B cell (primary cell): ENCODE measurements around the gene LARGE1. TPM values are rescaled to one million over a fixed set of nuclear protein-coding genes. Genes with fewer than 3 reads are reported as not detected.

ENCODE experiments used
- ATAC-seq: fragments of 200-7000 bp; cut with Tn5 transposase; one replicate; pipeline ENCODE4 v1.10.0; 2021; ENCODE audit warnings: low read depth, mild to moderate bottlenecking, moderate number of reproducible peaks, moderate library complexity
- CTCF ChIA-PET: fragments of 350-600 bp; sonication (Branson Sonifier 250); formaldehyde crosslinking; loops from one replicate; lab custom pipeline; 2021; ENCODE audit warnings: antibody characterized with exemption, inconsistent platforms; lab: Charles Lee
- POLR2A ChIA-PET: fragments of 350-600 bp; sonication (Branson Sonifier 250); formaldehyde crosslinking; loops from one replicate; lab custom pipeline; 2021; ENCODE audit warnings: antibody characterized with exemption; lab: Charles Lee
- DNase-seq: peaks from one replicate; pipeline ENCODE4 v3.0.0; 2013
- H2AFZ ChIP-seq: 2 replicates; pipeline ENCODE4 v1.6.1; 2012; ENCODE audit warnings: mild to moderate bottlenecking, low read depth, low read length; ENCODE audit not compliant: insufficient read depth, poor library complexity, severe bottlenecking
- H3K27ac ChIP-seq, 2 donors: 1 replicate in 1 of 2; 2 replicates in 1 of 2; pipeline ENCODE4 v1.5.1; 2012 to 2013; ENCODE audit warnings: low read length in 2 of 2, mild to moderate bottlenecking in 2 of 2, moderate library complexity in 1 of 2
- H3K27me3 ChIP-seq, 4 experiments: fragments of 200-600 bp in 1 of 4; sonication (generic) in 1 of 4; replicated peaks in 1 of 4; 1 replicate in 2 of 4; 2 replicates in 2 of 4; pipeline versions ENCODE4 v1.6.1 to v1.7.0; 2013 to 2016; ENCODE audit warnings: low read length in 3 of 4, mild to moderate bottlenecking in 2 of 4, mixed read lengths in 1 of 4, moderate library complexity in 1 of 4; ENCODE audit not compliant: insufficient read depth in 4 of 4, control insufficient read depth in 3 of 4; ENCODE audit errors: control extremely low read depth in 1 of 4
- H3K36me3 ChIP-seq, 2 experiments: replicated peaks in 1 of 2; 1 replicate in 1 of 2; 2 replicates in 1 of 2; pipeline versions ENCODE4 v1.6.1 to v1.7.1; 2013; ENCODE audit warnings: low read length in 1 of 2; ENCODE audit not compliant: insufficient read depth in 2 of 2, control insufficient read depth in 1 of 2; ENCODE audit errors: control extremely low read depth in 1 of 2, extremely low read depth in 1 of 2
- H3K4me1 ChIP-seq, 2 donors: fragments of 200-600 bp in 1 of 2; sonication (generic) in 1 of 2; 1 replicate in 1 of 2; 2 replicates in 1 of 2; pipeline versions ENCODE4 v1.5.1 to v1.6.1; 2013 to 2017; ENCODE audit warnings: low read length in 2 of 2; ENCODE audit not compliant: control insufficient read depth in 2 of 2, insufficient read depth in 2 of 2
- H3K4me2 ChIP-seq: replicated peaks from 2 replicates; pipeline ENCODE3; 2012; ENCODE audit warnings: mild to moderate bottlenecking, low read depth, low read length; ENCODE audit not compliant: poor library complexity, severe bottlenecking
- H3K4me3 ChIP-seq, 5 experiments: fragments of 200-600 bp in 1 of 5; sonication (generic) in 1 of 5; 1 replicate in 3 of 5; 2 replicates in 2 of 5; pipeline versions ENCODE4 v1.5.1 to v1.7.0; 2011 to 2016; ENCODE audit warnings: low read length in 4 of 5, mild to moderate bottlenecking in 4 of 5, low read depth in 2 of 5, control low read depth in 1 of 5, moderate library complexity in 1 of 5; ENCODE audit not compliant: insufficient read depth in 1 of 5; ENCODE audit errors: control extremely low read depth in 1 of 5, extremely low read depth in 1 of 5
- H3K79me2 ChIP-seq: fragments of 200-600 bp; sonication (generic); one replicate; pipeline ENCODE4 v1.6.0; 2016; ENCODE audit warnings: low read length; ENCODE audit not compliant: control insufficient read depth, insufficient read depth
- H3K9ac ChIP-seq: fragments of 200-600 bp; sonication (generic); 2 replicates; pipeline ENCODE4 v1.6.1; 2017; ENCODE audit warnings: mild to moderate bottlenecking, low read length, moderate library complexity
- H3K9me3 ChIP-seq, 3 donors: one replicate each; pipeline versions ENCODE4 v1.6.1 to v1.7.1; 2013; ENCODE audit warnings: low read length in 2 of 3; ENCODE audit not compliant: control insufficient read depth in 2 of 3, insufficient read depth in 1 of 3; ENCODE audit errors: control extremely low read depth in 1 of 3
- H4K20me1 ChIP-seq: 2 replicates; pipeline ENCODE4 v1.6.0; 2012; ENCODE audit warnings: mild to moderate bottlenecking, low read length; ENCODE audit not compliant: insufficient read depth, control insufficient read depth, poor library complexity, severe bottlenecking
- H3K27ac Mint-ChIP-seq: one replicate; pipeline ENCODE4 v1.8.0; 2021; ENCODE audit warnings: mixed read lengths
- H3K27me3 Mint-ChIP-seq: one replicate; pipeline ENCODE4 v1.8.0; 2021; ENCODE audit warnings: mixed read lengths
- H3K4me1 Mint-ChIP-seq: one replicate; pipeline ENCODE4 v1.8.0; 2021; ENCODE audit warnings: mixed read lengths
- H3K4me3 Mint-ChIP-seq: one replicate; pipeline ENCODE4 v1.8.0; 2021; ENCODE audit warnings: mixed read lengths
- H3K9me3 Mint-ChIP-seq: one replicate; pipeline ENCODE4 v1.8.0; 2022; ENCODE audit warnings: mixed read lengths; ENCODE audit not compliant: insufficient read depth
- CTCF ChIP-seq: fragments of 200-600 bp; IDR thresholded peaks from one replicate; pipeline ENCODE4 v1.8.0; 2022; ENCODE audit warnings: antibody characterized with exemption, mild to moderate bottlenecking
- EZH2 ChIP-seq: IDR thresholded peaks from 2 replicates; pipeline ENCODE4 v1.6.1; 2012; ENCODE audit warnings: borderline replicate concordance, low read depth, mild to moderate bottlenecking, moderate library complexity, low read length; ENCODE audit not compliant: insufficient read depth, poor library complexity, severe bottlenecking
- WGBS: methylation state at CpG from one replicate; pipeline ENCODE4 v1.1.5; 2013; ENCODE audit warnings: missing lambda C conversion rate; ENCODE audit not compliant: insufficient coverage; 5-methylcytosine and 5-hydroxymethylcytosine counted together
- intact Hi-C: fragments of 100-400 bp; cut with micrococcal nuclease; formaldehyde crosslinking; loops from one replicate; pipeline ENCODE4 v1.10.0; 2022
- polyA plus RNA-seq: library from polyadenylated mRNA; depleted of rRNA; stranded (reverse); fragments of >200 nt; gene quantifications from 2 replicates; pipeline ENCODE4 v1.2.3, GENCODE V29; 2012
- total RNA-seq, 2 donors: library from RNA; stranded (reverse); fragments of 120-200 nt in 1 of 2; gene quantifications; 1 replicate in 1 of 2; 2 replicates in 1 of 2; pipeline versions ENCODE4 v1.2.3 to v1.2.4, GENCODE V29; 2013 to 2022

The LARGE1 gene
- total and polyA plus RNA-seq, 2 donors (not counting 1 experiment from before 2014, with no cell fraction given), result 20.7 to 82.0 TPM

- H4K20me1 ChIP-seq, result peaks cover 73% of the 10 kb centered on the region
- no peak overlapping the region for H3K9ac ChIP-seq
- H3K27ac ChIP-seq, result no peak overlapping the region
- H2AFZ ChIP-seq, result no peak overlapping the region
- peaks cover 0 to 2% of the 10 kb centered on the region in 2 experiments for H3K36me3 ChIP-seq
- Mint-ChIP-seq H3K4me1 (peaks cover 81% of the 10 kb centered on the region), H3K9me3 (no peaks in the 10 kb centered on the region), H3K4me3 (peak overlapping the region; percentile 72), H3K27me3 (no peaks in the 10 kb centered on the region), H3K27ac (peak overlapping the region; percentile 59)
- H3K27me3 ChIP-seq, result no peaks in the 10 kb centered on the region
- DNase-seq (no peak), ATAC-seq (no peak)
- no peak overlapping the region for H3K4me2 ChIP-seq
- CTCF ChIA-PET, result interaction anchor here (0.6 kb wide), 1 partner anchor 105 kb away, joined by 3 read pairs; no protein-coding TSS in a partner anchor
- H3K9me3 ChIP-seq, result peaks cover 0 to 9% (median 8%) of the 10 kb centered on the region in 3 donors
- intact Hi-C loops, result no loop called here
- WGBS, result 68% methylated on average over 2 of the region's 2 CpGs
- no peak for TF ChIP-seq CTCF
- no peak for TF ChIP-seq EZH2
- H3K4me1 ChIP-seq, result peaks cover 31 to 32% of the 10 kb centered on the region in 2 donors
- H3K4me3 ChIP-seq, result no peak overlapping the region
- POLR2A ChIA-PET, result no interaction called here
- H3K79me2 ChIP-seq, result peaks cover 95% of the 10 kb centered on the region
These were observed 24.8 kb downstream of the LARGE1 start for GRCh38 chr22:33895444-33895843.

- H3K4me3 Mint-ChIP-seq, result no peak overlapping the region
- no peaks in the 10 kb centered on the region for H3K9me3 Mint-ChIP-seq
- intact Hi-C loops, result no loop called here
- peaks cover 84% of the 10 kb centered on the region for H3K4me1 Mint-ChIP-seq
- DNase-seq (no peak), ATAC-seq (no peak)
- no peak overlapping the region for H3K27ac Mint-ChIP-seq
- TF ChIP-seq EZH2, result no peak
- TF ChIP-seq CTCF, result no peak
- 100% methylated on average over 2 of the region's 2 CpGs for WGBS
- H4K20me1 ChIP-seq, result peaks cover 72% of the 10 kb centered on the region
- no peak overlapping the region for H3K4me3 ChIP-seq
- H3K4me1 ChIP-seq, result peaks cover 40 to 41% of the 10 kb centered on the region in 2 donors
- H3K79me2 ChIP-seq, result peaks cover 95% of the 10 kb centered on the region
- no peak overlapping the region for H3K9ac ChIP-seq
- no peak overlapping the region for H3K27ac ChIP-seq
- H3K4me2 ChIP-seq, result no peak overlapping the region
- H3K9me3 ChIP-seq, result peaks cover 0 to 9% (median 8%) of the 10 kb centered on the region in 3 donors
- no peaks in the 10 kb centered on the region for H3K27me3 ChIP-seq
- no peaks in the 10 kb centered on the region for H3K27me3 Mint-ChIP-seq
- POLR2A ChIA-PET, result no interaction called here
- no peak overlapping the region for H2AFZ ChIP-seq
- CTCF ChIA-PET, result no interaction called here
- peaks cover 0 to 2% of the 10 kb centered on the region in 2 experiments for H3K36me3 ChIP-seq
These were observed 25.8 kb downstream of the LARGE1 start for GRCh38 chr22:33894515-33894914.
